Measurements from ENCODE around the gene HMGN2. TPM values are rescaled to one million over a fixed set of nuclear protein-coding genes. Genes with fewer than 3 reads are reported as not detected.

Gene HMGN2
- total RNA-seq = 249 TPM

GRCh38 chr1:26472320-26472900 is at the start of gene HMGN2:
TSS of gene HMGN2 (plus strand) at chr1:26472440. CDS start at chr1:26472613, 173 bp downstream.
- Histone ChIP-seq H3K4me3 (ENCODE audit: low read length) (peak within 1 kb of the TSS; percentile 84), H3K27me3 (ENCODE audit: insufficient read depth, low read length) (no peaks in the 10 kb centered on the region), H3K4me1 (ENCODE audit: insufficient read depth, low read length) (peaks cover 47% of the 10 kb centered on the region), H3K9me3 (ENCODE audit: low read depth, low read length) (no peaks in the 10 kb centered on the region)

DNA sequence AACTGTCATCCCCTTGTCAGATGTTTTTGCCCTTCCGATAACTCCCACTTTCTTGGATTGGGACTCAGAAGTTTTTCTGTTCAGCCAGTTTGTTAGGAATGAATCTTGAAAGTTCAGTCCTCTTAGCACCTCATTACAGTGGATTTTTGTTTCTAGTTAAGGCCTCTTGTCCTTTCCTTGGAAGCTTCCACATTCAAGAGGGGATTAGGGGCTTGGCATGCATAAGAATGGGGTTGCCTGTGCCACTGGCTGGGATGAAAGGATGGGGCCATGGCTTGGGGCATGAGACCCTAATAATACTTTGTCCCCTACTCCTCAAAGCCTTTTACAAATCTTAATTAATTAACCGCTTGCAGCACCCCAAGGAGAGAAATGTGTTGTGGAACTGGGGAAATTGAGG is 42.5 kb upstream of the HMGN2 start:
- Histone ChIP-seq H3K4me1 (ENCODE audit: insufficient read depth, low read length) (peaks cover 27% of the 10 kb centered on the region), H3K27me3 (ENCODE audit: insufficient read depth, low read length) (no peaks in the 10 kb centered on the region), H3K9me3 (ENCODE audit: low read depth, low read length) (no peaks in the 10 kb centered on the region), H3K4me3 (ENCODE audit: low read length) (no peak overlapping the region)

GRCh38 chr1:26431979-26432695 is 40.1 kb upstream of the HMGN2 start, which contains the start of gene DHDDS:
TSS of gene DHDDS (plus strand) at chr1:26432321. CDS start at chr1:26432946, 625 bp downstream.
- Histone ChIP-seq H3K27me3 (ENCODE audit: insufficient read depth, low read length) (no peaks in the 10 kb centered on the region), H3K4me3 (ENCODE audit: low read length) (peak within 1 kb of the TSS; percentile 47), H3K4me1 (ENCODE audit: insufficient read depth, low read length) (peaks cover 27% of the 10 kb centered on the region), H3K9me3 (ENCODE audit: low read depth, low read length) (no peaks in the 10 kb centered on the region)

DNA sequence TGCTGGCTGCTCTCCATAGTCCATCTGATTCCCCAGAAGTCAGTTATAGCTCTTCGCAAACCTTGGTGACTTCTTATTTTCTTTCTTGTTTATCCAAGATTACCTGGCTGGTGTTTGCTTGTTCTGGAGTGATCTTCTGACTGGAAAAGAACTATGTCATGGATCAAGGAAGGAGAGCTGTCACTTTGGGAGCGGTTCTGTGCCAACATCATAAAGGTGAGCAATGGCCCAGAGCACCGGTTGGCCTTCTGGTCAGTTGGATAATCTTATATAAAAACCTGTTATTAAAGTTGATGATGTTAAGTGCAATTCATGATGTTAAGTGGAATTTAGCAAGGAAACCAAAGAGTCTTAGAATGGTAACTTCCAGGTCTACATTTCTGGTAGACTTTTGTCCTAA is 39.4 kb upstream of the HMGN2 start:
- H3K4me3 ChIP-seq (ENCODE audit: low read length) = peak overlapping the region; percentile 47
- no peaks in the 10 kb centered on the region for H3K27me3 ChIP-seq (ENCODE audit: insufficient read depth, low read length)
- no peaks in the 10 kb centered on the region for H3K9me3 ChIP-seq (ENCODE audit: low read depth, low read length)
- peaks cover 27% of the 10 kb centered on the region for H3K4me1 ChIP-seq (ENCODE audit: insufficient read depth, low read length)

GRCh38 chr1:26434161-26434752 is 38.0 kb upstream of the HMGN2 start:
- Histone ChIP-seq H3K9me3 (ENCODE audit: low read depth, low read length) (no peaks in the 10 kb centered on the region), H3K4me3 (ENCODE audit: low read length) (no peak overlapping the region), H3K27me3 (ENCODE audit: insufficient read depth, low read length) (no peaks in the 10 kb centered on the region), H3K4me1 (ENCODE audit: insufficient read depth, low read length) (peaks cover 27% of the 10 kb centered on the region)

DNA sequence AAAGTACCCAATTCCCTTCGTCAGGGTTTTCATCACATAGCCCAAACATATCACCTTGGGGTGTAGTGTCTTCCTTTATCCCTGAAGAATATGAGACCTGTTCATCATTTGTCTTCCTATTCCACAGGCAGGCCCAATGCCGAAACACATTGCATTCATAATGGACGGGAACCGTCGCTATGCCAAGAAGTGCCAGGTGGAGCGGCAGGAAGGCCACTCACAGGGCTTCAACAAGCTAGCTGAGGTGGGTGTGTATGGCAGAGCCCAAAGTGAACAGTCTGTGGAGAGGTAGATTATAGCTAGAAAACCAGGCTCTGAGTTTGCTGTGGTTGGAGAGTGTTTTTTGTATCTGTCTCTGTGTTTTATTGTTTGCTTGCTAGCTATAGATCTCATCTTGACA is 34.2 kb upstream of the HMGN2 start:
- no peaks in the 10 kb centered on the region for H3K9me3 ChIP-seq (ENCODE audit: low read depth, low read length)
- H3K4me1 ChIP-seq (ENCODE audit: insufficient read depth, low read length) = peaks cover 13% of the 10 kb centered on the region
- H3K27me3 ChIP-seq (ENCODE audit: insufficient read depth, low read length) = no peaks in the 10 kb centered on the region
- H3K4me3 ChIP-seq (ENCODE audit: low read length) = no peak overlapping the region

DNA sequence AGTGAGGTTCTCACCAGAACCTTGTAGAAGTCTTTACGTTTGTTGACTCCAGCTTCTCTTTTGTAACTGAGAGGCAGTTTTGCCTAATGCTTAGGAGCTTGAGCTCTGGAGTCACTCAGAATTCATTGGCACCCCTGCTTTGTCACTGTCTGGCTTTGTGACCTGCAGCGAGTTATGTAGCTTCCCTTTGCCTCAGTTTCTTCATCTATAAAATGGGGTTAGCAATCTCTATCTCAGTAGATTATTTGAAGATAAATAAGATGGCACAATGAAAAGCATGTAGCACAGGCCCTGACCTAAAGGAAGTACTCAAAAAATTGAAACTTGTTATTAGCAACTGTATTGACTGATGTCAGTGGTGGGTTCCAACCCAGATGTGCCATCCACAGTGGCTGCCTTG is 32.0 kb upstream of the HMGN2 start:
- H3K27me3 ChIP-seq (ENCODE audit: insufficient read depth, low read length) = no peaks in the 10 kb centered on the region
- H3K9me3 ChIP-seq (ENCODE audit: low read depth, low read length) = no peaks in the 10 kb centered on the region
- no peaks in the 10 kb centered on the region for H3K4me1 ChIP-seq (ENCODE audit: insufficient read depth, low read length)
- H3K4me3 ChIP-seq (ENCODE audit: low read length) = no peak overlapping the region

GRCh38 chr1:26449868-26450267 is 22.4 kb upstream of the HMGN2 start:
- H3K4me1 ChIP-seq (ENCODE audit: insufficient read depth, low read length) = no peaks in the 10 kb centered on the region
- H3K27me3 ChIP-seq (ENCODE audit: insufficient read depth, low read length) = no peaks in the 10 kb centered on the region
- no peaks in the 10 kb centered on the region for H3K9me3 ChIP-seq (ENCODE audit: low read depth, low read length)
- H3K4me3 ChIP-seq (ENCODE audit: low read length) = no peak overlapping the region

DNA sequence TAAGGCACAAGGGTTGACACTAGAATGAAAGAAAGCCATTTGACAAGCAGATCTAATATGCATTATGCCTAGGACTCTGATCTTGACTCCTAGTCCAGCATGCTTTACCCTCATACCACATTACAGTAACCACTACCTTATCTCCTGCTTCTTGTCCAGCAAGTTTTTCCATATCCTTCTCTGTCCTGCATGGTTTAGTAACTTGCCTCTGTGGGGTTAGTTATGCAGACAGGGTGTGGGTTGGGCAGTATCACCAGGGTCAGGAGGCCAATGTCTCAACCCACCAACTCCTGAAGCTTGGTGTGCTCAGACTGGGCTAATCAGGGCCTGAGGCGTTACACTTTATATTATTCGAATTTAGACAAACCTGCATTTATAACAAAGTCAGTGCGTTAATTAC is 21.3 kb upstream of the HMGN2 start:
- Histone ChIP-seq H3K4me3 (ENCODE audit: low read length) (no peak overlapping the region), H3K27me3 (ENCODE audit: insufficient read depth, low read length) (no peaks in the 10 kb centered on the region), H3K4me1 (ENCODE audit: insufficient read depth, low read length) (no peaks in the 10 kb centered on the region), H3K9me3 (ENCODE audit: low read depth, low read length) (no peaks in the 10 kb centered on the region)

DNA sequence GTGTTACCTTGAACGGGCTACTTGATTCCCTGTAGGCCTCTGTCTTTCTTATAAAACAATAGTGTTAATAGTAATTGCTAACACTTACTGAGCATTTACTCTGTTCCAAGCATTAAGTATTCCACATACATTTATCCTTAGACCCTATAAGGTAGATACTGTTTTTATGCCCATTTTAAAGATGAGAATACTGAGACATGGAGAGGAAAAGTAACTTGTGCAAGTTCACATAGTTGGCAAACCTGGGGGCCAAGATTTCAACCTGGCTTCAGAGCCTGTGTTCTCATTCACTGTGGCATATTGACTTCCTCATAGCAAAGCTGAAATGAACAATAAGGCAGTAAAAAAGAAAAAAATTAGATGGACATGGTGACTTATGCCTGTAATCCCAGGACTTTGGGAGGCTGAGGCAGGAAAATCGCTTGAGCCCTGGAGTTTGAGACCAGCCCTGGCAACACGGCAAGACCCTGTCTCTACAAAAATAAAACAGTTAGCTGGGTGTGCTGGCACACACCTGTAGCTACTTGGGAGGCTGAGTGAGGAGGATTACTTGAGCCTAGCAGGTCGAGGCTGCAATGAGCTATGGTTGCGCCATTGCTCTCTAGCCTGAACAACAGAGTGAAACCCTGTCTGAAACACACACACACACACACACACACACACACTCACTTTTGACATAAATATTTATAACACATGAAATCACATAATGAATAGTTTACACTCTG is 19.6 kb upstream of the HMGN2 start:
- no peak overlapping the region for H3K4me3 ChIP-seq (ENCODE audit: low read length)
- H3K27me3 ChIP-seq (ENCODE audit: insufficient read depth, low read length) = no peaks in the 10 kb centered on the region
- H3K9me3 ChIP-seq (ENCODE audit: low read depth, low read length) = no peaks in the 10 kb centered on the region
- no peaks in the 10 kb centered on the region for H3K4me1 ChIP-seq (ENCODE audit: insufficient read depth, low read length)

GRCh38 chr1:26459148-26459547 is 13.1 kb upstream of the HMGN2 start:
- Histone ChIP-seq H3K9me3 (ENCODE audit: low read depth, low read length) (no peaks in the 10 kb centered on the region), H3K27me3 (ENCODE audit: insufficient read depth, low read length) (no peaks in the 10 kb centered on the region), H3K4me1 (ENCODE audit: insufficient read depth, low read length) (no peaks in the 10 kb centered on the region), H3K4me3 (ENCODE audit: low read length) (no peak overlapping the region)

GRCh38 chr1:26459573-26460031 is 12.6 kb upstream of the HMGN2 start:
- Histone ChIP-seq H3K27me3 (ENCODE audit: insufficient read depth, low read length) (no peaks in the 10 kb centered on the region), H3K9me3 (ENCODE audit: low read depth, low read length) (no peaks in the 10 kb centered on the region), H3K4me3 (ENCODE audit: low read length) (no peak overlapping the region), H3K4me1 (ENCODE audit: insufficient read depth, low read length) (no peaks in the 10 kb centered on the region)

DNA sequence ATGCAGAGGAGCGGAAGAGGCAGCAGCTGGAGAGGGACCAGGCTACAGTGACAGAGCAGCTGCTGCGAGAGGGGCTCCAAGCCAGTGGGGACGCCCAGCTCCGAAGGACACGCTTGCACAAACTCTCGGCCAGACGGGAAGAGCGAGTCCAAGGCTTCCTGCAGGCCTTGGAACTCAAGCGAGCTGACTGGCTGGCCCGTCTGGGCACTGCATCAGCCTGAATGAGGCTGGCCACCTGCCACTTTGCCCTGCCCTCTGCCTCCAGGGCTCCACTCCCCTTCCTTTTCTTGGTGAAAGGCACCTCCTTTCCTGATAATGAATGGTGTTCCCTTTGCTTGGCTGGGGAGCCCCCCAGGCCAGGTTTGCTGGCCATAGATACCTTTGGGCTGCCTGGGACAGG is 3.3 kb upstream of the HMGN2 start:
- H3K9me3 ChIP-seq (ENCODE audit: low read depth, low read length) = no peaks in the 10 kb centered on the region
- H3K27me3 ChIP-seq (ENCODE audit: insufficient read depth, low read length) = no peaks in the 10 kb centered on the region
- peaks cover 37% of the 10 kb centered on the region for H3K4me1 ChIP-seq (ENCODE audit: insufficient read depth, low read length)
- no peak overlapping the region for H3K4me3 ChIP-seq (ENCODE audit: low read length)

GRCh38 chr1:26469558-26469957 is 2.7 kb upstream of the HMGN2 start:
- Histone ChIP-seq H3K27me3 (ENCODE audit: insufficient read depth, low read length) (no peaks in the 10 kb centered on the region), H3K4me1 (ENCODE audit: insufficient read depth, low read length) (peaks cover 44% of the 10 kb centered on the region), H3K4me3 (ENCODE audit: low read length) (no peak overlapping the region), H3K9me3 (ENCODE audit: low read depth, low read length) (no peaks in the 10 kb centered on the region)

- Histone ChIP-seq H3K4me3 (ENCODE audit: low read length) (peak overlapping the region; percentile 84), H3K9me3 (ENCODE audit: low read depth, low read length) (no peaks in the 10 kb centered on the region), H3K4me1 (ENCODE audit: insufficient read depth, low read length) (peaks cover 47% of the 10 kb centered on the region), H3K27me3 (ENCODE audit: insufficient read depth, low read length) (no peaks in the 10 kb centered on the region)
Measured at GRCh38 chr1:26470878-26471497, 1.3 kb upstream of the HMGN2 start.
